ENCODE results near the gene NEIL1. TPM values are rescaled to one million over a fixed set of nuclear protein-coding genes. Genes with fewer than 3 reads are reported as not detected.
"Not testable (repeated sequence)": the region's sequence is repeated elsewhere in the genome, so short reads cannot be mapped to it uniquely, and the experiment has no call there.

NEIL1 gene
- total RNA-seq, 1 donor from 2014 or later: 8.2 TPM

DNA sequence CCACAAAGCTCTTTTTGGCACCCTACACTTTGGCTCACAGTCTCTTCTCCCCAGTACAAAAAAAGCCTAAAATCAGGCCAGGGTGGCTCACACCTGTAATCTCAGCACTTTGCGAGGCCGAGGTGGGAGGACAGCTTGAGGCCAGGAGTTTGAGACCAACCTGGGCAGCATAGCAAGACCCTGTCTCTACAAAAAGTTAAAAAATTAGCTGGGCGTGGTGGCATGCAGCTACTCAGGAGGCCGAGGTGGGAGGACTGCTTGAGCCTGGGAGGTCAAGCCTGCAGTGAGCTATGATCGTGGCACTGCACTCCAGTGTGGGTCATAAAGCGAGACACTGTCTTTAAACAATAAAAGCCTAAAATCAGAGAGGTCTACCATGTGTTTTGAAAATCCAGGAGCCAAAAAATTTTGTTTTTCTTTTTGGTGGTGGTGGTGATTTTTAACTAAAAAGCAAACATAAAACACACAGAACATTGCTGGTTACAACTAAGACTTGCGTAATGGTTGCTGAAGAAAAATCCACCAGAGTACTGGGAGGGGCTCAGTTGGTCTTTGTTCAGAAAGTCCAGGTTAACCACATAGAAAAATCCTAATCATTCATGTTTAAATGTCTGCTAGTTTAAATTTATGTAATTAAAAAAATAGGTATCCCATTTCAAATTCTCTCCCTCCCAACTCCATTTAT lies 23.2 kb downstream of the NEIL1 start:
- Histone ChIP-seq H3K36me3 (peaks cover 64% of the 10 kb centered on the region), H3K27ac (replicated peaks) (peak overlapping the region; percentile 99), H3K4me3 (no peak overlapping the region), H3K9me3 (replicated peaks) (no peaks in the 10 kb centered on the region), H3K27me3 (ENCODE audit: low read depth) (no peaks in the 10 kb centered on the region), H3K4me1 (peaks cover 30% of the 10 kb centered on the region)
- TF ChIP-seq CTCF (IDR thresholded peaks at IDR 0.05; ENCODE audit: borderline replicate concordance): no peak
- no peak for DNase-seq
- intact Hi-C loops (cut with micrococcal nuclease): loop anchor here (5.0 kb wide), 1 partner anchor 82 kb away; the partner anchor contains the start of gene SIN3A

GRCh38 chr15:75371486-75371885 lies 24.6 kb downstream of the NEIL1 start:
- Histone ChIP-seq H3K9me3 (replicated peaks) (no peaks in the 10 kb centered on the region), H3K4me1 (peaks cover 30% of the 10 kb centered on the region), H3K27me3 (ENCODE audit: low read depth) (no peaks in the 10 kb centered on the region), H3K27ac (replicated peaks) (no peak overlapping the region), H3K4me3 (no peak overlapping the region), H3K36me3 (peaks cover 66% of the 10 kb centered on the region)
- intact Hi-C loops (cut with micrococcal nuclease): no loop called here
- no peak for TF ChIP-seq CTCF (IDR thresholded peaks at IDR 0.05; ENCODE audit: borderline replicate concordance)
- DNase-seq: no peak

- Histone ChIP-seq H3K27me3 (ENCODE audit: low read depth) (no peaks in the 10 kb centered on the region), H3K36me3 (peaks cover 63% of the 10 kb centered on the region)
- intact Hi-C loops (cut with micrococcal nuclease): no loop called here
These were observed 25.3 kb downstream of the NEIL1 start for GRCh38 chr15:75371901-75372688.

DNA sequence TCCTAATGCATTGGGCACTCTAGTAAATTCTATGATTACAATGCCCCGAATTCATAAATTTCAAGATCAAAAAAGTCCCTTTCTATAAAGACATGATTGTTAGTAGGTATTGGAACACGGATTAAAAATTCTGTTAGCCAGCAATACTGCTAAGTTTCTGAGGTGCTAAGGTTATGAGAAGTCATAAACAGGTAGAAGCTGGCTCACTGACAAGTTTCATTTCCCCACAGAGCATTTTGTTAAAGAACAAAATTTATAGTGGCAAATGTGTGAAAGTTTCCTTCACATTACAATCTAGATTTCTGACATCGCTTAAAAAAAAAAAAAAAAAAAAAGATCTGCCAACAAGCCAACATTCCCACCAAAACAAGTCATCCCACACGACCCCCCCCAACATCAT lies 33.9 kb downstream of the NEIL1 start:
- Histone ChIP-seq H3K27ac (replicated peaks) (no peak overlapping the region), H3K27me3 (ENCODE audit: low read depth) (no peaks in the 10 kb centered on the region), H3K9me3 (replicated peaks) (no peaks in the 10 kb centered on the region), H3K4me3 (no peak overlapping the region), H3K4me1 (peaks cover 4% of the 10 kb centered on the region), H3K36me3 (peaks cover 94% of the 10 kb centered on the region)
- intact Hi-C loops (cut with micrococcal nuclease): no loop called here
- no peak for TF ChIP-seq CTCF (IDR thresholded peaks at IDR 0.05; ENCODE audit: borderline replicate concordance)
- DNase-seq: no peak

More at GRCh38 chr15:75371901-75372688, 25.3 kb downstream of the NEIL1 start:
- Histone ChIP-seq H3K27ac (replicated peaks) (no peak overlapping the region), H3K9me3 (replicated peaks) (no peaks in the 10 kb centered on the region), H3K4me1 (peaks cover 25% of the 10 kb centered on the region), H3K4me3 (no peak overlapping the region)
- TF ChIP-seq CTCF (IDR thresholded peaks at IDR 0.05; ENCODE audit: borderline replicate concordance): no peak
- DNase-seq: no peak

DNA sequence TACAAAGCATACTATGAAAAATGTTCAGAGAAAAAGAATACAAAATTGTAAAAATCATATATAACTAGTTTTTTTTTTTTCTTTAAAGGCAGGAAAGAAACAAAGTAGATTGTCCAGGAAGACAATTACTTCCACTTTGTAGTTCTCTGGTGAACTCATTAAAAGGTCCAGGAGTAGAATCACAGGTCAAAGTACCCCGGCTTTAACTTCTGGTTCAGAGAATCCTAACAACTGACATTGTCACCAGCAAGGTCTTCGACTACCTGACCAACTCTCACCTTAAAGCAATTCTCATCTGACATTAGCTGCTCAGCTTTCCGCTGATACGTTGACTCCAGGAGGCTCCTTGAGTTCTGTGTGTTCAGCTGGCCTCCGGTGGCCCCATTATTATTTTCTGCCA lies 37.1 kb downstream of the NEIL1 start:
- intact Hi-C loops (cut with micrococcal nuclease); H3K27ac ChIP-seq (replicated peaks); H3K9me3 ChIP-seq (replicated peaks); H3K27me3 ChIP-seq (ENCODE audit: low read depth); DNase-seq; H3K4me1 ChIP-seq; H3K4me3 ChIP-seq: not testable (repeated sequence)
- peaks cover 92% of the 10 kb centered on the region for H3K36me3 ChIP-seq

Measured in left ventricle myocardium inferior (tissue), 1 donor.